ENCODE results near the gene SCUBE2. TPM values are rescaled to one million over a fixed set of nuclear protein-coding genes. Genes with fewer than 3 reads are reported as not detected.

The SCUBE2 gene
- total and polyA plus RNA-seq, 7 donors, result 1.2 to 4.3 (median 1.7) TPM

GRCh38 chr11:9028581-9028980 is 62.8 kb downstream of the SCUBE2 start:
- H3K9me3 ChIP-seq, result no peaks in the 10 kb centered on the region
- H3K4me3 ChIP-seq, result no peak overlapping the region
- intact Hi-C loops (cut with DNase I), result no loop called here
- no peaks in the 10 kb centered on the region for H3K27me3 ChIP-seq (ENCODE audit: insufficient read depth in 3 of 3, low read length in 2 of 3)
- H3K36me3 ChIP-seq (ENCODE audit: insufficient read depth in 1 of 2, low read depth in 1 of 2), result no peaks in the 10 kb centered on the region
- ATAC-seq, result no peak
- H3K4me1 ChIP-seq, result no peaks in the 10 kb centered on the region
- no peak for DNase-seq
- no peak overlapping the region for H3K27ac ChIP-seq
- WGBS, 3 donors, result 56 to 65% (median 57%) methylated on average over 1 of the region's 1 CpG
- no peak for TF ChIP-seq CTCF (IDR thresholded peaks at IDR 0.05)

GRCh38 chr11:9025101-9025850 is 66.1 kb downstream of the SCUBE2 start:
- intact Hi-C loops (cut with DNase I), result no loop called here
- Histone ChIP-seq H3K36me3 (ENCODE audit: insufficient read depth in 1 of 2, low read depth in 1 of 2) (no peaks in the 10 kb centered on the region), H3K27ac (no peak overlapping the region), H3K9me3 (no peaks in the 10 kb centered on the region), H3K4me1 (no peaks in the 10 kb centered on the region), H3K27me3 (ENCODE audit: insufficient read depth in 3 of 3, low read length in 2 of 3) (peaks cover 0 to 6% (median 0%) of the 10 kb centered on the region in 3 donors), H3K4me3 (no peak overlapping the region)
- no peak for TF ChIP-seq CTCF (IDR thresholded peaks at IDR 0.05)
- DNase-seq (no peak), ATAC-seq (no peak)
- 38 to 55% (median 48%) methylated on average over 9 of the region's 9 CpGs for WGBS, 3 donors

GRCh38 chr11:9022961-9023680 is 68.3 kb downstream of the SCUBE2 start:
- H3K4me1 ChIP-seq, result no peaks in the 10 kb centered on the region
- no peak for ATAC-seq
- no peaks in the 10 kb centered on the region for H3K9me3 ChIP-seq
- intact Hi-C loops (cut with DNase I), result no loop called here
- peaks cover 0 to 6% (median 0%) of the 10 kb centered on the region in 3 donors for H3K27me3 ChIP-seq (ENCODE audit: insufficient read depth in 3 of 3, low read length in 2 of 3)
- no peak overlapping the region for H3K4me3 ChIP-seq
- 67 to 78% (median 70%) methylated on average over 9 of the region's 9 CpGs for WGBS, 3 donors
- TF ChIP-seq CTCF (IDR thresholded peaks at IDR 0.05), result no peak
- H3K36me3 ChIP-seq (ENCODE audit: insufficient read depth in 1 of 2, low read depth in 1 of 2), result no peaks in the 10 kb centered on the region
- H3K27ac ChIP-seq, result no peak overlapping the region
- no peak for DNase-seq

GRCh38 chr11:9020916-9021315 is 70.5 kb downstream of the SCUBE2 start:
- H3K4me1 ChIP-seq, result no peaks in the 10 kb centered on the region
- DNase-seq (no peak), ATAC-seq (no peak)
- H3K27me3 ChIP-seq (ENCODE audit: insufficient read depth in 3 of 3, low read length in 2 of 3), result peaks cover 0 to 6% (median 0%) of the 10 kb centered on the region in 3 donors
- H3K9me3 ChIP-seq, result no peaks in the 10 kb centered on the region
- H3K36me3 ChIP-seq (ENCODE audit: insufficient read depth in 1 of 2, low read depth in 1 of 2), result no peaks in the 10 kb centered on the region
- WGBS, 3 donors, result 63 to 73% (median 72%) methylated on average over 8 of the region's 8 CpGs
- TF ChIP-seq CTCF (IDR thresholded peaks at IDR 0.05), result no peak
- H3K27ac ChIP-seq, result no peak overlapping the region
- intact Hi-C loops (cut with DNase I), result no loop called here
- no peak overlapping the region for H3K4me3 ChIP-seq
